ENCODE measurements around the gene HSPA12A. TPM values are rescaled to one million over a fixed set of nuclear protein-coding genes. Genes with fewer than 3 reads are reported as not detected.

Gene HSPA12A
- total and polyA plus RNA-seq, 2 of the 13 experiments (the other 11 are each of a cell fraction or from before 2014, with no cell fraction given), result 6.4 to 13.6 TPM

DNA sequence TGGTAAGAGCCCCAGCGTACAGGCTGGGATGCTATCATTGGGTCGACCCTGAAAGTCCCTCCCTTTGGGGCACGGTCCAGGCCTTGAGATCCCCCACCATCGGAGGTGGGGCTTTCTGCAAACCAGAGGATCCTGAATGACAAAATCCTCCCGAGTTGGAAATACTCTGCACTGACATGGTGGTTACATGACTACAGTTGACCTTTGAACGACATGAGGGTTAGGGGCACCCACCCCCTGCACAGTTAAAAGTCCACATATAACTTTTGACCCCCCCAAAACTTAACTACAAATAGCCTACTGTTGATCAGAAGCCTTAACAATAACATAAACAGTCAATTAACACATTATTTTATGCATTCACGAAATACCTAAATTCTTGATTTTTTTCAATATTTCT, 13.1 kb downstream of the HSPA12A start (continued):
- TF ChIP-seq ZMYM4 (CRISPR knock-in tag; IDR thresholded peaks at IDR 0.05), result 0 out of 2 replicates have a peak, but pooled peaks have one; percentile 15
- peak; percentile 64 for TF ChIP-seq HNF4A (CRISPR knock-in tag; IDR thresholded peaks at IDR 0.05)
- no peak for TF ChIP-seq ZMYM3 (CRISPR knock-in tag; IDR thresholded peaks at IDR 0.05)
- TF ChIP-seq HNF4G (IDR thresholded peaks at IDR 0.05; ENCODE audit: borderline replicate concordance, low read depth, low read length), result peak; percentile 56; the same call in 1 of the 2 replicates
- no peak for TF ChIP-seq HNF4G (CRISPR knock-in tag; IDR thresholded peaks at IDR 0.05; ENCODE audit: borderline replicate concordance, low read depth)

- 83% methylated on average over 3 of the region's 5 CpGs for WGBS (ENCODE audit: low lambda C conversion rate)
- no peaks in the 10 kb centered on the region for H3K9me3 ChIP-seq (ENCODE audit: low read length)
- no peaks in the 10 kb centered on the region for H3K27me3 ChIP-seq (ENCODE audit: control insufficient read depth in 1 of 2, insufficient read depth in 2 of 2, low read length in 2 of 2)
- no peak overlapping the region for H2AFZ ChIP-seq (ENCODE audit: low read length)
- ChIA-PET POLR2A (no interaction called here), CTCF (ENCODE audit: low intra/inter-chr PET ratio, low total read pairs) (no interaction called here)
- no peak overlapping the region for H3K4me3 ChIP-seq (replicated peaks in 1 of 3; ENCODE audit: insufficient read depth in 1 of 3, low read depth in 2 of 3, low read length in 3 of 3)
- H3K36me3 ChIP-seq (replicated peaks in 1 of 2; ENCODE audit: control insufficient read depth in 1 of 2, insufficient read depth in 2 of 2, low read length in 2 of 2), result no peaks in the 10 kb centered on the region; a peak in 1 of 5 replicates
- no peak overlapping the region for H3K27ac ChIP-seq (ENCODE audit: extremely low read length, insufficient read depth, low read length)
- no peak overlapping the region for H3K4me2 ChIP-seq (ENCODE audit: low read depth, low read length)
- intact Hi-C loops (cut with micrococcal nuclease; ENCODE audit: unreplicated experiment) (loop anchor here (1.0 kb wide), 1 partner anchor 34 kb away; no protein-coding TSS in a partner anchor), in situ Hi-C loops (cut with HindIII; ENCODE audit: extremely low pct_ligation_motif_present, low pct_unique_long_range_greater_than_20kb) (no loop called here)
- DNase-seq (ENCODE audit: low spot score), result no peak
- no peak for FAIRE-seq
- no peak overlapping the region for H3K9ac ChIP-seq (ENCODE audit: insufficient read depth, low read depth, low read length)
- no peaks in the 10 kb centered on the region for H3K79me2 ChIP-seq (ENCODE audit: insufficient read depth, low read length)
- BruUV-seq (replicated peaks), result no TSS peak
- no peaks in the 10 kb centered on the region for H4K20me1 ChIP-seq (ENCODE audit: insufficient read depth, low read length)
- peaks cover 27% of the 10 kb centered on the region for H3K4me1 ChIP-seq (ENCODE audit: insufficient read depth, low read length)
- ATAC-seq, result no peak
- no peak for TF ChIP-seq ZNF552 (CRISPR knock-in tag; IDR thresholded peaks at IDR 0.05; ENCODE audit: borderline replicate concordance)
- no peak for TF ChIP-seq PAX8 (CRISPR knock-in tag; IDR thresholded peaks at IDR 0.05; ENCODE audit: borderline replicate concordance)
- no peak for TF ChIP-seq ZMYM4 (CRISPR knock-in tag; IDR thresholded peaks at IDR 0.05)
- no peak for TF ChIP-seq BCL6 (CRISPR knock-in tag; IDR thresholded peaks at IDR 0.05)
- no peak for TF ChIP-seq KMT2B (CRISPR knock-in tag; IDR thresholded peaks at IDR 0.05)
- TF ChIP-seq UBTF (CRISPR knock-in tag; IDR thresholded peaks at IDR 0.05), result no peak
- TF ChIP-seq NRL (CRISPR knock-in tag; IDR thresholded peaks at IDR 0.05; ENCODE audit: borderline replicate concordance), result no peak
- TF ChIP-seq, protein P1, sequence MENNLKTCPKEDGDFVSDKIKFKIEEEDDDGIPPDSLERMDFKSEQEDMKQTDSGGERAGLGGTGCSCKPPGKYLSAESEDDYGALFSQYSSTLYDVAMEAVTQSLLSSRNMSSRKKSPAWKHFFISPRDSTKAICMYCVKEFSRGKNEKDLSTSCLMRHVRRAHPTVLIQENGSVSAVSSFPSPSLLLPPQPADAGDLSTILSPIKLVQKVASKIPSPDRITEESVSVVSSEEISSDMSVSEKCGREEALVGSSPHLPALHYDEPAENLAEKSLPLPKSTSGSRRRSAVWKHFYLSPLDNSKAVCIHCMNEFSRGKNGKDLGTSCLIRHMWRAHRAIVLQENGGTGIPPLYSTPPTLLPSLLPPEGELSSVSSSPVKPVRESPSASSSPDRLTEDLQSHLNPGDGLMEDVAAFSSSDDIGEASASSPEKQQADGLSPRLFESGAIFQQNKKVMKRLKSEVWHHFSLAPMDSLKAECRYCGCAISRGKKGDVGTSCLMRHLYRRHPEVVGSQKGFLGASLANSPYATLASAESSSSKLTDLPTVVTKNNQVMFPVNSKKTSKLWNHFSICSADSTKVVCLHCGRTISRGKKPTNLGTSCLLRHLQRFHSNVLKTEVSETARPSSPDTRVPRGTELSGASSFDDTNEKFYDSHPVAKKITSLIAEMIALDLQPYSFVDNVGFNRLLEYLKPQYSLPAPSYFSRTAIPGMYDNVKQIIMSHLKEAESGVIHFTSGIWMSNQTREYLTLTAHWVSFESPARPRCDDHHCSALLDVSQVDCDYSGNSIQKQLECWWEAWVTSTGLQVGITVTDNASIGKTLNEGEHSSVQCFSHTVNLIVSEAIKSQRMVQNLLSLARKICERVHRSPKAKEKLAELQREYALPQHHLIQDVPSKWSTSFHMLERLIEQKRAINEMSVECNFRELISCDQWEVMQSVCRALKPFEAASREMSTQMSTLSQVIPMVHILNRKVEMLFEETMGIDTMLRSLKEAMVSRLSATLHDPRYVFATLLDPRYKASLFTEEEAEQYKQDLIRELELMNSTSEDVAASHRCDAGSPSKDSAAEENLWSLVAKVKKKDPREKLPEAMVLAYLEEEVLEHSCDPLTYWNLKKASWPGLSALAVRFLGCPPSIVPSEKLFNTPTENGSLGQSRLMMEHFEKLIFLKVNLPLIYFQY (CRISPR knock-in tag; IDR thresholded peaks at IDR 0.05; ENCODE audit: borderline replicate concordance), result no peak
- no peak for TF ChIP-seq MXD3 (CRISPR knock-in tag; IDR thresholded peaks at IDR 0.05)
- TF ChIP-seq BATF2 (CRISPR knock-in tag; IDR thresholded peaks at IDR 0.05), result no peak
Measured at GRCh38 chr10:116728526-116729096, 13.8 kb downstream of the HSPA12A start.
